ENCODE data around the gene DPP7. TPM values are rescaled to one million over a fixed set of nuclear protein-coding genes. Genes with fewer than 3 reads are reported as not detected.
A peak's percentile ranks its signal among the peaks of the same experiment; 100 is the strongest.

The DPP7 gene
- total RNA-seq, 2 experiments from 2014 or later = 154 to 182 TPM

GRCh38 chr9:137086531-137087408 lies 27.8 kb downstream of the DPP7 start, which contains the start of gene MAN1B1:
Gene MAN1B1 (plus strand): TSS chr9:137086985. CDS start chr9:137087000, 15 bp downstream.
- POLR2A ChIA-PET = interaction anchor here (0.6 to 1.6 kb wide), 11 partner anchors 9 to 308 kb away, joined by 3 to 13 read pairs (median 4); partner anchors contain the start of genes SAPCD2, TPRN, TRAF2 and UAP1L1
- peak within 1 kb of the TSS; percentile 62 for H2AFZ ChIP-seq (ENCODE audit: low read length)
- intact Hi-C loops (cut with micrococcal nuclease; ENCODE audit: unreplicated experiment) = loop anchor here (1.0 to 2.0 kb wide), 2 partner anchors 16 to 64 kb away; partner anchors contain the start of gene SAPCD2
- no peaks in the 10 kb centered on the region for H3K9me2 ChIP-seq (ENCODE audit: insufficient read depth, low read length)
- peak within 1 kb of the TSS; percentile 86 for H3K4me2 ChIP-seq (ENCODE audit: low read length)
- DNase-seq (ENCODE audit: low spot score) = peak; percentile 99
- H3K79me2 ChIP-seq (ENCODE audit: insufficient read depth, low read depth, low read length) = peaks cover 6% of the 10 kb centered on the region; the same call in 1 of the 2 replicates
- no peak for TF ChIP-seq EZH2phosphoT487 (IDR thresholded peaks at IDR 0.05; ENCODE audit: borderline replicate concordance, low read depth, low read length)
- TF ChIP-seq, protein P1, sequence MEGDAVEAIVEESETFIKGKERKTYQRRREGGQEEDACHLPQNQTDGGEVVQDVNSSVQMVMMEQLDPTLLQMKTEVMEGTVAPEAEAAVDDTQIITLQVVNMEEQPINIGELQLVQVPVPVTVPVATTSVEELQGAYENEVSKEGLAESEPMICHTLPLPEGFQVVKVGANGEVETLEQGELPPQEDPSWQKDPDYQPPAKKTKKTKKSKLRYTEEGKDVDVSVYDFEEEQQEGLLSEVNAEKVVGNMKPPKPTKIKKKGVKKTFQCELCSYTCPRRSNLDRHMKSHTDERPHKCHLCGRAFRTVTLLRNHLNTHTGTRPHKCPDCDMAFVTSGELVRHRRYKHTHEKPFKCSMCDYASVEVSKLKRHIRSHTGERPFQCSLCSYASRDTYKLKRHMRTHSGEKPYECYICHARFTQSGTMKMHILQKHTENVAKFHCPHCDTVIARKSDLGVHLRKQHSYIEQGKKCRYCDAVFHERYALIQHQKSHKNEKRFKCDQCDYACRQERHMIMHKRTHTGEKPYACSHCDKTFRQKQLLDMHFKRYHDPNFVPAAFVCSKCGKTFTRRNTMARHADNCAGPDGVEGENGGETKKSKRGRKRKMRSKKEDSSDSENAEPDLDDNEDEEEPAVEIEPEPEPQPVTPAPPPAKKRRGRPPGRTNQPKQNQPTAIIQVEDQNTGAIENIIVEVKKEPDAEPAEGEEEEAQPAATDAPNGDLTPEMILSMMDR (conservative IDR thresholded peaks at IDR 0.05; ENCODE audit: low read length) = no peak
- CTCF ChIA-PET (ENCODE audit: unreplicated experiment) = interaction anchor here (1.0 to 1.3 kb wide), 2 partner anchors 10 to 19 kb away, joined by 3 to 6 read pairs; partner anchors contain the start of gene UAP1L1
- H3K9me3 ChIP-seq (ENCODE audit: low read length) = no peaks in the 10 kb centered on the region
- H3K4me3 ChIP-seq (ENCODE audit: low read depth, low read length, poor library complexity, severe bottlenecking) = peak within 1 kb of the TSS; percentile 77
- peak within 1 kb of the TSS; percentile 53 for H3K27ac ChIP-seq (ENCODE audit: low read depth, low read length, poor library complexity, severe bottlenecking)
- H3K4me1 ChIP-seq (ENCODE audit: insufficient read depth, low read length, poor library complexity, severe bottlenecking) = peaks cover 24% of the 10 kb centered on the region
- peaks cover 7% of the 10 kb centered on the region; the same call in 1 of the 2 replicates for H3K36me3 ChIP-seq (ENCODE audit: insufficient read depth, low read length)
- no peaks in the 10 kb centered on the region for H4K20me1 ChIP-seq (ENCODE audit: insufficient read depth, low read length)
- BruUV-seq (replicated peaks) = no TSS peak

- no peak for TF ChIP-seq EZH2phosphoT487 (IDR thresholded peaks at IDR 0.05; ENCODE audit: borderline replicate concordance, low read depth, low read length)
- TF ChIP-seq, protein P1 (conservative IDR thresholded peaks at IDR 0.05; ENCODE audit: low read length) = no peak
- POLR2A ChIA-PET = interaction anchor here (0.6 to 1.6 kb wide), 7 partner anchors 9 to 308 kb away, joined by 3 to 13 read pairs (median 5); partner anchors contain the start of genes SAPCD2 and UAP1L1
- H3K27ac ChIP-seq (ENCODE audit: low read depth, low read length, poor library complexity, severe bottlenecking) = peak overlapping the region; percentile 49
- peaks cover 5% of the 10 kb centered on the region; the same call in 1 of the 2 replicates for H3K36me3 ChIP-seq (ENCODE audit: insufficient read depth, low read length)
- intact Hi-C loops (cut with micrococcal nuclease; ENCODE audit: unreplicated experiment) = loop anchor here (1.0 to 2.0 kb wide), 2 partner anchors 16 to 65 kb away; partner anchors contain the start of gene SAPCD2
- peak overlapping the region; percentile 86 for H3K4me2 ChIP-seq (ENCODE audit: low read length)
- peak; percentile 33 for DNase-seq (ENCODE audit: low spot score)
- CTCF ChIA-PET (ENCODE audit: unreplicated experiment) = interaction anchor here (1.0 to 1.3 kb wide), 2 partner anchors 9 to 18 kb away, joined by 3 to 6 read pairs; partner anchors contain the start of gene UAP1L1
- peaks cover 24% of the 10 kb centered on the region for H3K4me1 ChIP-seq (ENCODE audit: insufficient read depth, low read length, poor library complexity, severe bottlenecking)
- H4K20me1 ChIP-seq (ENCODE audit: insufficient read depth, low read length) = no peaks in the 10 kb centered on the region
- H3K9me3 ChIP-seq (ENCODE audit: low read length) = no peaks in the 10 kb centered on the region
- H3K9me2 ChIP-seq (ENCODE audit: insufficient read depth, low read length) = no peaks in the 10 kb centered on the region
- peaks cover 6% of the 10 kb centered on the region; the same call in 1 of the 2 replicates for H3K79me2 ChIP-seq (ENCODE audit: insufficient read depth, low read depth, low read length)
- H2AFZ ChIP-seq (ENCODE audit: low read length) = peak overlapping the region; percentile 11; the same call in 1 of the 2 replicates
- H3K4me3 ChIP-seq (ENCODE audit: low read depth, low read length, poor library complexity, severe bottlenecking) = peak overlapping the region; percentile 75
- BruUV-seq (replicated peaks) = no TSS peak
Observed at GRCh38 chr9:137085920-137086530, 28.5 kb downstream of the DPP7 start.

Data from OCI-LY7 (cell line).